Effector CD8-positive, alpha-beta T cell (primary cell): ENCODE measurements around the gene TAPT1.

Source experiments
- DNase-seq: peaks from one replicate; lab custom pipeline; 2025; lab: John Stamatoyannopoulos, UW

The TAPT1 gene

DNA sequence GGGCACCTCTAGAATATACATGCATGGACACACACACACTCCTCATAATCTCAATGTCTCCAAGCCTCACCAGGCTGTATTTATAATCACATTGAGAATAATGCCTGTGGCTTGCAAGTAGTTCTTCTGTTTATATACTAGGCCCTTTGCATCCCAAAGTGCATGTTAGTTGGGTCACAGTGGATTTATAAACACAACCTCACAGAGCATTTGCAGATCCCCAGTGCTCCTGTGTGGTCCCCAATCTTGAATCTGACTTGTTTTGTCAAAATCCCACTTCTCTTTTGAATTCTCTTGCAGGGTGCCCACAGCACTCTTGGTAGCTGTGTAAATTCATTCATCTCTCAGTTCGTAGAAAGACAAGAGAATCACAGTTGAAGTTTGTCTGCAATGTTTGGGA, 92.9 kb downstream of the TAPT1 start:
- DNase-seq, result no peak

DNA sequence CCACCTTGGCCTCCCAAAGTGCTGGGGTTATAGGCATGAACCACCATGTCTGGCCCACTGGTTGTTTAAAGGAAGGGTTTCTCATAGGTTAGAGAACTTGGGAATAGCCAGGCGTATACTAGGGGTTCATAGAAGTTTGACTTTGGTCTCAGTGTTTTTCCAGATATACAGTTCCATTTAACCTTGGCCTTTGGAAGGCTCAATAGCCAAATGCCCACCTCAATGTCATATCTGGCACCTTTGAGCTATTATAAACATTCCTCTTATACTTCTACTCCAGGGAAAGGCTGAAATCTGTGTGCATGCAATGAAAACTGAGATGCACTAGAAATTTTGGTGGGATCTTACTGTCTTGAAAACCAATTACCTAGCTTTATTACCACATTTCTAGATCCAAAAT, 95.0 kb downstream of the TAPT1 start:
- no peak for DNase-seq

DNA sequence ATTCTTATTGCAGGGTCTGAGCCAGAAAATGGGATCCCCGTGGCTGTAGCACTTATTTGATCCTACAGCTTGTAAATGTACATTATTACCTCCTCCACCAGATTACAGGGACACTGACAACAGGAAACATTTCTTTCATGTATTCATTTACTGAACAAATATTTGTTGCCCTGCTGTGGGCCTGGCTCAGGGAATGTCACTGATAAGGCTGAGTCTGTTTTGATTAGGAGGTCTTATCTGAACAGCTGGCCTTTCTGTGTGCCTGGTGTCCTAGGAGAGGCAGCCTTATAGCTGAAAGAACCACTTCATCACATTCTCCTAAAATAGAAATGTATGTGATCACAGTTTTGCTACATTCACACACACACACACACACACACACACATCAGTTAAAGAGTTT, 96.9 kb downstream of the TAPT1 start:
- DNase-seq, result no peak

GRCh38 chr4:16126714-16127113, 99.6 kb downstream of the TAPT1 start:
- DNase-seq, result no peak

- DNase-seq, result no peak
Measured at GRCh38 chr4:16125571-16126445, 100.5 kb downstream of the TAPT1 start.

DNA sequence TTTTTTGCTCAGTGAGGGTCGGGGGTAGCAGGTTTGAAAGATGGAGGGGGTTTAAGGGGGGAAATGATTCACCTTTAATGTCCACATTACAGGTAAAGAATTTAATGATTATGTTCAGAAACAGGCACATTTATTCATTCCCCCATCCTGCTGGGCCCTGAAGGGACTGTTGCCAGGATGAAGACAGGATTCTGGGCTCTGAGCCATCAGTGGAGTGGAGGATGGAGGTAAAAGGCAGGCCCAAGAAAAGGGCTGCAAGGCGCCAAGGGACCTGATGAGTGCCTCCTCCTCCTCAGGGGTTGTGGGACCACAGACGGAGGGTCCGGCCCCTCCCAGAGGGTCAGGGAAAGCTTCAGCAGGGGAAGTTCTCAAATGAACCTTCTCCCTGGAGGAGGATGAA, 102.0 kb downstream of the TAPT1 start:
- DNase-seq, result no peak

GRCh38 chr4:16123356-16124084, 102.8 kb downstream of the TAPT1 start:
- no peak for DNase-seq

- DNase-seq, result no peak
Measured at GRCh38 chr4:16122784-16123183, 103.5 kb downstream of the TAPT1 start.

- DNase-seq, result no peak
Measured at GRCh38 chr4:16122308-16122711, 104.0 kb downstream of the TAPT1 start.

DNA sequence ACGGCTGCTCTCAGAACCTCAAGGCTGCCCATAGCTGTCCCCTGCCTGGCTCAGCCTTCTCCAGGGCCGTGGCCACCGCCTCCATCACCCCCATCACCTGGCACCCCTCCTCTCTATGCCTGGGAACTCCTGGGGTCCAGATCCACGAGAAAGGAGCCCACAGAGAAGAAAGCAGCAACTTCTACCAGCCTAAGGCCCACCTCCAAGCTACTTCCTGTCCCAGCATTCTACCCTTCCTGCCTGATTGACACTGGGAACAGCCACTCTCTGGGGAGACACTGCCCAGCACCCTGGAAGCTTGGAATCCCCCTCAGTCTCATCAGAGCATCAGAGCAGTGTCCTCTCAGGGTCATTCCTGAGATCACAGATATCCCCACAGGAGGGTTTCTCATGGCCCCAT, 105.6 kb downstream of the TAPT1 start:
- DNase-seq, result no peak

- no peak for DNase-seq
Measured at GRCh38 chr4:16119981-16120380, 106.3 kb downstream of the TAPT1 start.

DNA sequence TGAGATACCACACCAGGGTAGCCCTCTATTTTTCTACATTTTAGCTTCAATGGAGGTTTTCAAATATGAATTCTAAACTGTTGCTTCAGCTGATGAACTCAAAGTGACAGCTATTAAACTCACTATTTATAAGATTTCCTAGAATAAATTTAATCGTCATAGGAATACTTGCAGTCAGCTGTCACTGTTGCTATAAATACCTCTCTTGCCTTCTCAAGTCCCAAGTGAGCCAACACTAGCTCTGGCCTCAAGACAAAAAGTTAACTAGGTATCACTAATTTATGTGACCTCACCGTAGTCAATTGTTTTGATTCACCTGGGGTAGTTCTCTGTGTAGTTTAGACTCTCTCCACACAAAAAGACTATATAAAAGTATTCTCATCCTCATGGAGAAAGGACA, 108.2 kb downstream of the TAPT1 start:
- no peak for DNase-seq

GRCh38 chr4:16117164-16117563, 109.1 kb downstream of the TAPT1 start:
- DNase-seq, result no peak

GRCh38 chr4:16116493-16116990, 109.7 kb downstream of the TAPT1 start:
- DNase-seq, result no peak

DNA sequence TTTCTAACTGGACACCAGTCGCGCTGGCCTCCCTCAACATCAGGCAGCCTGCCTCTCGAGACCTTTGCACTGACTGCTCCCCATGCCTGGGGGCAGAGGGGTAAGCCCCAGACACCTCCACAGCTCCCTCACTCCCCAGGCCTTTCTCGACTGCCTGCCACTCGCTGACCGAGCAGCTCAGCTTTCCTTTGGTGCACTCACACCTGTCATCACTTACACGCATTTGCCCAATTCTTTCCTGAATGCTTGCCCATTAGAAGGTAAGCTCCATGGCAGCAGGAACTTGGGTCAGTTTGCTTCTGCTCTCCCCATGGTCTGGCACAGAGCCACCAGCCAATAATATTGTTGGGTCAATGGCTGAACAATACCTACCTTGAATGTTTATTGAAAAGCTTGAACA, 110.3 kb downstream of the TAPT1 start:
- no peak for DNase-seq

- DNase-seq, result no peak
Measured at GRCh38 chr4:16114546-16114945, 111.7 kb downstream of the TAPT1 start.

DNA sequence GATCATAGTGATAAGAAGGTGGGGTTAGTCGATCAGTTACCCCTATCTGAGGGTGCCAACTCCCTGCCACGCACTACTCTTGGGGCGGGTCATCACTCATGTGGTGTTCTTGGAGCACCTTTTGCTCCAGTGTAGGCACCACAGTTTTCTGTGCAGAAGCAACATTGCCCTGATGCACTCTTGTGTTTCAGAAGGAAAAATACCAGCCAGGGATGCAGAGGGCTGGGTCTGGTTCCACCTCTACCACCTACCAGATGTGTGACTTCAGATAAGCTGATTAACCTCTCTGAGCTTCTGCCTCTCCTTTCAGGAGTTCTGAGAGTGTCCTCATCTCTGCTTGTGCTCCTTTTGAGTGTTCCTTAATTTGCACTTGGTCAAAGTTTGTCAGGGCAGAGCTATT, 112.5 kb downstream of the TAPT1 start:
- DNase-seq, result no peak

- DNase-seq, result no peak
Measured at GRCh38 chr4:16111533-16111932, 114.7 kb downstream of the TAPT1 start.

- DNase-seq, result no peak
Measured at GRCh38 chr4:16110661-16111290, 115.5 kb downstream of the TAPT1 start.
